Endometrial microvascular endothelial cells (primary cell): ENCODE data around the gene GSDME. TPM values are rescaled to one million over a fixed set of nuclear protein-coding genes. Genes with fewer than 3 reads are reported as not detected.
"Not testable (repeated sequence)": the region's sequence is repeated elsewhere in the genome, so short reads cannot be mapped to it uniquely, and the experiment has no call there.

Experiments
- in situ Hi-C: cut with HindIII; loops from 2 replicates; pipeline ENCODE4 v1.10.0; 2017; ENCODE audit warnings: low sequenced_read_pairs, low pct_unique_long_range_greater_than_20kb; ENCODE audit errors: inconsistent ontology term
- total RNA-seq: library from RNA; depleted of rRNA; stranded (reverse); fragments of >200 nt; gene quantifications from one replicate; pipeline ENCODE4 v1.2.3, GENCODE V29; 2015; ENCODE audit errors: inconsistent ontology term

GSDME gene
- total RNA-seq, 1 donor from 2014 or later, result 46.1 TPM

GRCh38 chr7:24750441-24751055 lies 6.7 kb downstream of the GSDME start:
- in situ Hi-C loops, result no loop called here

DNA sequence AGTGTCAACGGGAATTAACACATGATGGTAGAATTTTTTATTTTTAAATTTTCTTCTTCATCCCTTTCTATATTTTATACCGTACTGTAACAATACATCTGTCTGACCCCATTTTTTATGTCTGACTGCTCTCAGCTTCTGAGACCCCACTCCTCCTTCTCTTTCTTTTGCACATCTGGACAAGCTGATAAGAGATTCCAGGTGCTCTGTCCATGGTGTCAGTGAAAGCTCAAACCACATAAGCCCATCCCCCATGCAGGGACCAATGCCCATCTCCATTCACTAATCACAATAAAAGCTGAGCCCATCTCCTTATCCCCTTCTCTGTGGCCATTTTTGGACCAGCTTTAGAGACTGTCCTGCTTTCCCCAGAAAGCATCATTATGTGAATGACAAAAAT lies 8.7 kb downstream of the GSDME start:
- in situ Hi-C loops, result no loop called here

GRCh38 chr7:24745355-24745754 lies 11.9 kb downstream of the GSDME start:
- in situ Hi-C loops, result no loop called here

DNA sequence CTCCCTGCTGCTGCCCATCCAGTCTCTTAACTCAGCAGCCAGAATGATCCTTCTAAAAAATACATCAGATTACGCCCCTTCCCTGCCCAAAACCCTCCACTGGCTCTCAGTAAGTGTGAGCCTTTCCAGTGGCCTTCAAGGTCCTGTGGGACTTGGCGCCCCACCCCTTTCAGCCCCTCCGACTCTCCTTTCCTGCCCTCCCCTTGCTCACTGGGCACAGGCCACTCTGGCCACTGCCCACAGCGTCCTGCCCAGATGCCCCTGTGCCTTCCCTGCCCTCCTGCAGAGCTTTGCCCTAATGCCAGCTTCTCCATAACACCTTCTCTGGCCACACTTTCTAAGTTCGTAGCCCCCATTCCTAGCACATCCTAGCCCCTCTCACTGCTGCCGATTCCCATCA lies 13.8 kb downstream of the GSDME start:
- in situ Hi-C loops, result no loop called here

- in situ Hi-C loops, result no loop called here
These were observed 14.6 kb downstream of the GSDME start for GRCh38 chr7:24742506-24743162.

DNA sequence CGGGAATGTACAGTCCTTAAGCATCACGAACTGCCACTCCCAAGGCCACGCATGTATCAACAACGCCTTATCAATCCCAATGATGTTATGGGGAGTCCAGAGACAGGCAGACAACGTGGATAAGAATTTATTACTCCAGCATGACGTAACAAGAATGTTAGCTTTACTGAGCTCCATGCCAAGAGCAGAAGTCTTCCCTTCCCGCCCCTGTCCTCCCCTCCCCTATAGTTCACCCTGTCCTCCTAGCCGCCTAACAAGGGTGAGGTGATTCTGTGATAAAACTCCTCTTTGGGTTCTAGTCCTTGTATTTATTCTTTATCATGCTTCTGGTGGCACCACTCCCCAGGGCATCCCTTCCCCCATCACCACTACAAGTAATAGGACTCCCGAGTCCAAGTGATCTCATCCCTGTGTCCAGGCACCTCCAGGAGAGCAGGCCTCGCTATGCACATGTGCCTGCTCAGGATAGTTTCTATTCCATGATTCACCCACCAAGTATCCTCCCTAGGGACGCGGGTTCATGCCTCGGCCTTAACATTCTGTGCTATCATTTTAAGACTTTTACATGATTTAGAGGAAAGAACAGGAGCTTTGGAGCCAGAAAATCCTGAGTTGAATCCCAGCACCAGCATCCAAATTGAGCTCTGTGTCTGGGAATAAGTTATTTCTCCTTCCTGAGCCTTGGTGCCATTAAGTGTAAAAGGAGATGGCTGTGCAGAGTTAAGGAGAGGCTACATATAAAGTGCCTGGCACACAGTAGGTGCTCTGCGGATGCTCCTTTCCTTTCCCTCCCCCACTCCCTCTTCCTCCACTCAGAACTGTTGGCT lies 15.4 kb downstream of the GSDME start:
- in situ Hi-C loops, result no loop called here

- in situ Hi-C loops, result no loop called here
These were observed 16.4 kb downstream of the GSDME start for GRCh38 chr7:24740871-24741270.

GRCh38 chr7:24739306-24739705 lies 18.0 kb downstream of the GSDME start:
- in situ Hi-C loops, result no loop called here

DNA sequence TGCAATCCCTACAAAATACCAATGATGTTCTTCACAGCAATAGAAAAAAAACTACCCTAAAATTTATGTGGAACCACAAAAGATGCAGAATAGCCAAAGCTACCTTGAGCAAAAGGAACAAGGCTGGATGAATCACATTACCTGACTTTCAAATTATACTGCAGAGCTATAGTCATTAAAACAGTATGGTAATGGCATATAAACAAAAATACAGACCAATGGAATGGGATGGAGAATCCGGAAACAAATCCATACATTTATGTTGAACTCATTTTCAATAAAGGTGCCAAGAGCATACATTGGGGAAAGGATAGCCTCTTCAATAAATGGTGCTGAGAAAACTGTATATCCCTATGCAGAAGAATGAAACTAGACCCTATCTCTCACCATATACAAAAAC lies 18.7 kb downstream of the GSDME start:
- in situ Hi-C loops, result no loop called here

DNA sequence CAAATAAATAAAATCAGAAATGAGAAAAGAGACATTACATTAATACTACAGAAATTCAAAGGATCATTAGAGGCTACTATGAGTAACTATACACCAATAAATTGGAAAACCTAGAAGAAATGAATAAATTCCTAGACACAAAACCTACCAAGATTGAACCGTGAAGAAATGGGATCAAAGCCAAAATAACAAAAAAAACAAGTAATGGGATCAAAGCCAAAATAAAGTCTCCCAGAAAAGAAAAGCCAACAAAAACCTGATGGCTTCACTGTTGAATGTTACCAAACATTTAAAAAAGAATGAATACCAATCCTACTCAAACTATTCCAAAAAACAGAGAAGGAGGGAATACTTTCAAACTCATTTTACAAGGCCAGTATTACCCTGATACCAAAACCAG lies 20.0 kb downstream of the GSDME start:
- in situ Hi-C loops, result no loop called here

DNA sequence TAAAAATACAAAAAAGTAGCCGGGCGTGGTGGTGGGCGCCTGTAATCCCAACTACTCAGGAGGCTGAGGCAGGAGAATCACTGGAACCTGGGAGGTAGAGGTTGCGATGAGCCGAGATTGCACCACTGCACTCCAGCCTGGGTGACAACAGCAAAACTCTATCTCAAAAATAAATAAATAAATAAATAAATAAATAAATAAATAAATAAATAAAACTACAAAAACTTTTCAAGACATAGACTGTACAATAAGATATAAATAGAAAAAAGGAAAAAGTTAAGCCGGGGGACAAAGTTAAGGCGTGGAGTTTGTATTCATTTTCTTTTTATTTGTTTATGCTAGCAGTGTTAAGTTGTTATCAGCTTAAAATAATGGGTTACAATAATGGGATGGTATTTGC lies 21.7 kb downstream of the GSDME start:
- in situ Hi-C loops, result not testable (repeated sequence)

DNA sequence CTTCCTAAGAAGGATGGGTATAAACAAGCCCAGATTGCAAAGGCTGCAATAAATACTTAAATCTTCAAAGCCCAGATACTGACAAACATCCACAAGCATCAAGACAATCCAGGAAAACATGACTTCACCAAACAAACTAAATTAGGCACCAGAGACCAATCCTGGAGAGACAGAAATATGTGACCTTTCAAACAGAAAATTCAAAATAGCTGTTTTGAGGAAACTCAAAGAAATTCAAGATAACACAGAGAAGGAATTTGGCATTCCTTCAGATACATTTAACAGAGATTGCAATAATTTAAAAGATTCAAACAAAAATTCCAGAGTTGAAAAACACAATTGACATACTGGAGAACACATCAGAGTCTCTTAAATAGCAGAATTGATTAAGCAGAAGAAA lies 23.0 kb downstream of the GSDME start:
- in situ Hi-C loops, result no loop called here

- in situ Hi-C loops, result no loop called here
These were observed 23.7 kb downstream of the GSDME start for GRCh38 chr7:24733414-24734060.

DNA sequence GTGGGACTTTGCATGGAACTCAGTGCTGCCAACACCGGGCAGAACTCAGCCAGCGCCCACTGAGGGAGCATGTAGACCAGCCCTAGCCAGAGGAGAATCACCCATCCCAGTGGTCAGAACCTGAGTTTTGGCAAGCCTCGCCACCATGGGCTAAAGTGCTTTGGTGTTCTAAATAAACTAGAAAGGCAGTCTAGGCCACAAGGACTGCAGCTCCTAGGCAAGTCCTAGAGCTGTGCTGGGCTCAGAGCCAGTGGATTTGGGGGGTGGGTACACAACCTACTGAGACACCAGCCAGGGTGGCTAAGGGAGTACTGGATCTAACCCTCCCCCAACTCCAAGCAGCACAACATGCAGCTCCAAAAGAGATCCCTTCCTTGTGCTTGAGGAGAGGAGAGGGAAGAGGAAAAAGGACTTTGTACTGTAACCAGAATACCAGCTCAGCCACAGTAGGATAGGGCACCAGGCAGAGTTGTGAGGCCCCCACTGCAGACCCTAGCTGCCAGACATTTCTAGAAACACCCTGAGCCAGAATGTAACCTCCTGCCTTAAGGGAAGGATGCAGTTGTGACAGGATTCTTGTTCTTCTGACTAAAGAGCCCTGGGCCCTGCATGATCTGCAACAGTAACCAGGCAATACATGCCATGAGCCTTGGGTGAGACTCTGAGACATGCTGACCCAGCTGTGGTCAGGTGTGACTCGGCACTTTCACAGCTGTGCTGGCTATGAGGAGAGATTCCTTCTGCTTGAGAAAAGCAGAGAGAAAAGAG lies 24.4 kb downstream of the GSDME start:
- in situ Hi-C loops, result no loop called here

- in situ Hi-C loops, result no loop called here
These were observed 26.0 kb downstream of the GSDME start for GRCh38 chr7:24731313-24731712.

DNA sequence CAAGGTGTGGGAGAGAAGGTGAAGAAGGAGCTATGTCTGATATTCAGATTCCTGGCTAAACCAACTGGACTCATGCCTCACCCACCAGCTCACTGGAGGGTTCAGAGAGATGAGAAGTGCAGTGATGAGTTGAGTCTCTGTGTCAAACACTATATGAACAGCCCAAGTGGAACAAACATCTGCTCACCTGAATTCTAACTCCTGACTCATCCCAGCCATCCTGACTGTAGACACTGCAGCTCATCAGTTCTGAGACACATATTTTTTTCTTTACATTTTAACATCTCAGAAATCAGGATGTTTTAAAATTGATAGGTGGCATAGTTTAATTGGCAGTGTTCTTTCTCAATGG lies 27.3 kb downstream of the GSDME start:
- in situ Hi-C loops, result no loop called here

- in situ Hi-C loops, result no loop called here
These were observed 27.8 kb downstream of the GSDME start for GRCh38 chr7:24729365-24730017.

DNA sequence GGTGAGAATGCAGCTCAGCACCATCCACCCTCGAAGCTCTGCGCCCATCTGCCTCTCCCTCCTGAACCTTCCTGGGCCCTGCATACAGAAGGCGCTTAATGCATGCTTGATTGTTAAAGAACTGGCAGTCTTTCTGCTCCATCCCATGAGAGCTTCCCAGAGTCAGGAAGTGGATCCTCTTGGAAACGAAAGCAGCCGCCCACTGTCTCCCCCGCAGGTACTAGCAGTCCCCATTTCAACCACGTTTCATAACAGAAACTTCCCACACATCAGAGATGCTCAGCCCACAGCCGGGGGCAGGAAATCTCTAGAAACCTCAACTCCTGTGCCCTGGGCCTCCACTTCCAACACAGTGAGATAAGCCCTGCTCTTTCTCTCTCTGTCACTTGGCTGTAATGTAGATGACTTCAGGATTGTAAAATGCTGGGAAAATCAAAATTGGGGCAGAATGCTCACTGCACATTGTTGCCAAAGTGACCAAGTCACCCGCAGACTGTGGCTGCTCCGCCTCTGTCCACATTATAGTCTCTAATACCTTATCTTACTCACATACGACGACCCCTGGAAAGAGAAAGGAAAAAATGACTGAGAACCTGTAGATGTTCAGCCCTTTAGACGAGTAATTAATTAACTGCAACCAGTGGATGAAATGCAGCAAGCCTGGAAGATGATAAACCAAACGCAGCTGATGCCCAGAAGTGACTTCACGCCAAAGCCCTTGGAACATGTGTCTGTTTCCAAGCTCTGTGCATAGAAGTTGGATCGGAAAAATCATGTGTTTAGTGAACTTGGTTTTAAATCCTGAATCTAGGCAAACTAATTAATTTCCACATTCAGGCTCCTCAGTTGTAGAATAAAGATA lies 28.5 kb downstream of the GSDME start:
- in situ Hi-C loops, result no loop called here
